GM12878 (cell line): ENCODE data around the gene KCNN3.

Experiments
- CTCF ChIP-seq, 3 experiments: IDR thresholded peaks in 2 of 3; conservative IDR thresholded peaks in 1 of 3; 2 replicates each; pipeline ENCODE4 v1.5.1; 2011; ENCODE audit warnings: low read depth in 3 of 3, low read length in 3 of 3, mild to moderate bottlenecking in 3 of 3, control low read depth in 2 of 3, moderate library complexity in 2 of 3, inconsistent platforms in 1 of 3, mixed read lengths in 1 of 3; ENCODE audit not compliant: control insufficient read depth in 2 of 3, insufficient read depth in 1 of 3; ENCODE audit errors: extremely low read depth in 1 of 3
- EP300 ChIP-seq, 2 experiments: fragments of 150-350 bp in 1 of 2; IDR thresholded peaks; 2 replicates each; pipeline ENCODE4 v1.6.1; 2011 to 2012; ENCODE audit warnings: low read depth in 2 of 2, low read length in 2 of 2, borderline replicate concordance in 1 of 2, improper control_type of control experiment in 1 of 2, inconsistent platforms in 1 of 2; ENCODE audit not compliant: control insufficient read depth in 1 of 2
- FOXM1 ChIP-seq: IDR thresholded peaks from 2 replicates; pipeline ENCODE4 v1.6.1; 2012; ENCODE audit warnings: low read depth, mild to moderate bottlenecking, inconsistent platforms, low read length, moderate library complexity

- TF ChIP-seq CTCF (IDR thresholded peaks at IDR 0.05 in 2 of 3, conservative IDR thresholded peaks at IDR 0.05 in 1 of 3; ENCODE audit: control insufficient read depth in 2 of 3, extremely low read depth in 1 of 3, insufficient read depth in 1 of 3, low read depth in 3 of 3, low read length in 3 of 3) (no peak), FOXM1 (no peak), EP300 (IDR thresholded peaks at IDR 0.05; ENCODE audit: borderline replicate concordance in 1 of 2, control insufficient read depth in 1 of 2, low read depth in 2 of 2, low read length in 2 of 2) (no peak)
These were observed 60.4 kb downstream of the KCNN3 start for GRCh38 chr1:154809436-154810413.
